ENCODE measurements around the gene GPR78. TPM values are rescaled to one million over a fixed set of nuclear protein-coding genes. Genes with fewer than 3 reads are reported as not detected.

GPR78 gene
- total and polyA plus RNA-seq, 2 of the 8 experiments (the other 6 are each of a cell fraction or from before 2014, with no cell fraction given) = 1.0 to 3.0 TPM

DNA sequence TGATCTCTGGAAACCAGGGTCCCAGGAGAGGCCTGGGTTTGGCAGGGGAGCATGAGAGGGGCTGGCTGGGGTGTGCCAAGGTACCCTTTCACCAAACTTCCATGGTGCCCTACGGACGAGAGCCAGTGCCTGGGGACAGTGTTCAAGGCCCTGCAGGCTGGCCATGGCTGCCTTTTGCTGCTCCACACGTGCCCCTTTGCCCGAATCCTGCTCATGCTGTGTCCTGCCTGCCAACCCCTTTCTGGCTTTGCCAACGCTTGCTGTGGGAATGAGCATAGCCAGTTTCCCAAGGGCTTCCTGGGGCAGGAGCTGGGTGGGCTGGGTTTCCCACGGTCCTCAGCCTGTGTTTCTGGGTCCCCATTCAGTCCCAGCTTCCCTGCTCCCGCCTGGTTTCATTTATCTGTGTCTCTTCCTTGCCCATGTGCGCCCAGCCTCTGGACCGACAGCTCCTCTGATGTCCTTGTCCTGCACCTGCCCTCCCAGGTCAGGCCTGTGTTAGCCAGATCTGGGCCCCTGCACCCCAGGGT lies 29.7 kb downstream of the GPR78 start (continued):
- TF ChIP-seq, protein P1, sequence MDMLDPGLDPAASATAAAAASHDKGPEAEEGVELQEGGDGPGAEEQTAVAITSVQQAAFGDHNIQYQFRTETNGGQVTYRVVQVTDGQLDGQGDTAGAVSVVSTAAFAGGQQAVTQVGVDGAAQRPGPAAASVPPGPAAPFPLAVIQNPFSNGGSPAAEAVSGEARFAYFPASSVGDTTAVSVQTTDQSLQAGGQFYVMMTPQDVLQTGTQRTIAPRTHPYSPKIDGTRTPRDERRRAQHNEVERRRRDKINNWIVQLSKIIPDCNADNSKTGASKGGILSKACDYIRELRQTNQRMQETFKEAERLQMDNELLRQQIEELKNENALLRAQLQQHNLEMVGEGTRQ (IDR thresholded peaks at IDR 0.05; ENCODE audit: low read length) = no peak

Measured in H1 (cell line).